ENCODE results near the gene LRRC4C.

Gene LRRC4C

DNA sequence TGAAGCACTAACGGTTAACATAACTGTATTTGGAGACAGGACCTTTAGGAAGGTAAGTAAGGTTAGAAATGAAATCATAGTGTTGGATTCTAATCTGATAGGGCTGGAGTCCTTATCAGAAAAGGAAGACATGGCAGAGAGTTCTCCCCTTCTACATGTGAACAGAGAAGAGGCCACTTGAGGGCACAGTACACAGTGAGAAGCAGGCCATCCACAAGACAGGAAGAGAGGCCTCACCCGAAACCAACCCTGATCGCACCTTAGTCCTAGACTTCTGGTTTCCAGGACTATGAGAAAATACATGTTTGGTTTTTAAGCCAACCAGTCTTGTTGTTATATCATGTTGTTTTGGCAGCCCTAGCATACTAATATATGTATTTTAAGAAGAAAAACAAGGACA is 170.0 kb downstream of the LRRC4C start:
- H2BK5ac ChIP-seq (ENCODE audit: low read depth, low read length, poor library complexity): no peak overlapping the region
- WGBS (ENCODE audit: extremely low coverage, insufficient coverage, insufficient read length): no CpG with 5 or more reads among the region's 3 CpGs

DNA sequence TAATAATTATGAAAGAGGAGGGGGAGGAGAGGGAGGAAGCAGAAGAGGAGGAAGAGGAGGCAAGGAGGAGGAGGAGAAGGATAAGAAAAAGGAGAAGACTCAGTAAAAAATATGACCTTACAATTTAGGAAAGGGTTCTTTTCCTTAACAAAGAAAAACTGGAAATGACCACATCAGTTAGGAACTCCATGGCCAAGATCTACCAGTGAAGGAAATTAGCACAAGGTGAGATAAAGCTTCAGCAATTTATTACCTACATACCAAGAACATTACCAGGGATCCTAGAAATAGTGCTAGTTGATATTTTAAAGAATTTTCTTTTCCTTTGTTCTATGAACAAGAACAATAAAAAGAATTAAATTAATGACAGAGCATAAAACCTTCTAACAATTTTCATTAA is 172.7 kb downstream of the LRRC4C start:
- Histone ChIP-seq H3K27me3 (ENCODE audit: insufficient read depth, low read length) (no peaks in the 10 kb centered on the region), H3K4ac (ENCODE audit: low read depth, low read length) (no peak overlapping the region), H3K36me3 (ENCODE audit: control insufficient read depth in 1 of 2, insufficient read depth in 2 of 2, low read length in 2 of 2) (no peaks in the 10 kb centered on the region), H3K79me1 (ENCODE audit: low read length) (no peaks in the 10 kb centered on the region), H3K18ac (ENCODE audit: low read length) (no peak overlapping the region), H3K4me3 (ENCODE audit: low read depth, low read length) (no peak overlapping the region), H2BK12ac (ENCODE audit: low read length) (no peak overlapping the region), H2AK5ac (ENCODE audit: low read length) (no peak overlapping the region), H4K12ac (ENCODE audit: low read depth, low read length) (no peak overlapping the region), H2BK120ac (ENCODE audit: insufficient read depth, low read length, poor library complexity) (no peak overlapping the region), H4K91ac (ENCODE audit: low read depth, low read length) (no peak overlapping the region), H4K8ac (ENCODE audit: low read depth, low read length) (no peak overlapping the region), H2BK5ac (ENCODE audit: low read depth, low read length, poor library complexity) (no peak overlapping the region), H3K4me1 (ENCODE audit: control insufficient read depth in 1 of 2, insufficient read depth in 2 of 2, low read length in 2 of 2) (no peaks in the 10 kb centered on the region), H3K23ac (ENCODE audit: low read length) (no peak overlapping the region), H3K9ac (ENCODE audit: low read length) (no peak overlapping the region), H2AFZ (ENCODE audit: insufficient read depth, low read length, poor library complexity) (no peak overlapping the region), H3K27ac (ENCODE audit: low read depth, low read length) (no peak overlapping the region), H3K9me3 (ENCODE audit: insufficient read depth, low read depth, low read length) (no peaks in the 10 kb centered on the region), H3K79me2 (ENCODE audit: control insufficient read depth, insufficient read depth, low read length, poor library complexity) (no peaks in the 10 kb centered on the region), H3K4me2 (ENCODE audit: low read length) (no peak overlapping the region), H3K14ac (ENCODE audit: low read length) (no peak overlapping the region)
- no peak for DNase-seq

More for the DNA sequence above, 170.0 kb downstream of the LRRC4C start:
- Histone ChIP-seq H3K9me3 (ENCODE audit: insufficient read depth, low read depth, low read length) (no peaks in the 10 kb centered on the region), H3K23ac (ENCODE audit: low read length) (no peak overlapping the region), H3K9ac (ENCODE audit: low read length) (no peak overlapping the region), H3K27me3 (ENCODE audit: insufficient read depth, low read length) (no peaks in the 10 kb centered on the region), H3K4me1 (ENCODE audit: control insufficient read depth in 1 of 2, insufficient read depth in 2 of 2, low read length in 2 of 2) (no peaks in the 10 kb centered on the region), H3K14ac (ENCODE audit: low read length) (no peak overlapping the region), H4K12ac (ENCODE audit: low read depth, low read length) (no peak overlapping the region), H4K91ac (ENCODE audit: low read depth, low read length) (no peak overlapping the region), H3K36me3 (ENCODE audit: control insufficient read depth in 1 of 2, insufficient read depth in 2 of 2, low read length in 2 of 2) (no peaks in the 10 kb centered on the region), H3K4me3 (ENCODE audit: low read depth, low read length) (no peak overlapping the region), H2BK12ac (ENCODE audit: low read length) (no peak overlapping the region), H3K27ac (ENCODE audit: low read depth, low read length) (no peak overlapping the region), H4K8ac (ENCODE audit: low read depth, low read length) (no peak overlapping the region), H2AK5ac (ENCODE audit: low read length) (no peak overlapping the region), H2BK120ac (ENCODE audit: insufficient read depth, low read length, poor library complexity) (no peak overlapping the region), H3K79me2 (ENCODE audit: control insufficient read depth, insufficient read depth, low read length, poor library complexity) (no peaks in the 10 kb centered on the region), H3K79me1 (ENCODE audit: low read length) (no peaks in the 10 kb centered on the region), H2AFZ (ENCODE audit: insufficient read depth, low read length, poor library complexity) (no peak overlapping the region), H3K18ac (ENCODE audit: low read length) (no peak overlapping the region), H3K4ac (ENCODE audit: low read depth, low read length) (no peak overlapping the region), H3K4me2 (ENCODE audit: low read length) (no peak overlapping the region)
- no peak for DNase-seq

DNA sequence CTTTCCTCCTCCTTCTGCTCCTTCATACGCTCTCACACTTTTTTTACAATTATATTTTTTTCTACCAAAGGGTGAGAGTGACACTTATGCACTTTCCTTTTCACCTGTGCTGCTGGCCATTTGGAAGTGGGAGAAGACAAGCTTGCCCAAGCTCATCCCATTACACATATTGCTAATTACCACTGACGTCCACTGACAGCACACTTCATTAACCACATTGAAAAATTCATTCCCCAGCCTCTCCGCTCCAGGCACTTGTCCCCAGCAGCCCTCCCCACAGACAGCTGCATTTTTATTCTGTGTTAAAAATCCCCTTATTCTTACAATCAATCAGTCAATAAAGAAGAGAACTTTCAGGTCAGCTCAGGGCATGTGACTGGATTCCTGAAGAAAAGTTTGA is 175.1 kb downstream of the LRRC4C start:
- Histone ChIP-seq H4K8ac (ENCODE audit: low read depth, low read length) (no peak overlapping the region), H3K9me3 (ENCODE audit: insufficient read depth, low read depth, low read length) (no peaks in the 10 kb centered on the region), H2AFZ (ENCODE audit: insufficient read depth, low read length, poor library complexity) (no peak overlapping the region), H3K4me1 (ENCODE audit: control insufficient read depth in 1 of 2, insufficient read depth in 2 of 2, low read length in 2 of 2) (no peaks in the 10 kb centered on the region), H2BK5ac (ENCODE audit: low read depth, low read length, poor library complexity) (no peak overlapping the region), H3K27ac (ENCODE audit: low read depth, low read length) (no peak overlapping the region), H3K79me2 (ENCODE audit: control insufficient read depth, insufficient read depth, low read length, poor library complexity) (no peaks in the 10 kb centered on the region), H3K4me3 (ENCODE audit: low read depth, low read length) (no peak overlapping the region), H3K4me2 (ENCODE audit: low read length) (no peak overlapping the region), H4K12ac (ENCODE audit: low read depth, low read length) (no peak overlapping the region), H3K36me3 (ENCODE audit: control insufficient read depth in 1 of 2, insufficient read depth in 2 of 2, low read length in 2 of 2) (no peaks in the 10 kb centered on the region), H2AK5ac (ENCODE audit: low read length) (no peak overlapping the region), H3K79me1 (ENCODE audit: low read length) (no peaks in the 10 kb centered on the region), H2BK12ac (ENCODE audit: low read length) (no peak overlapping the region), H3K4ac (ENCODE audit: low read depth, low read length) (no peak overlapping the region), H3K27me3 (ENCODE audit: insufficient read depth, low read length) (no peaks in the 10 kb centered on the region), H3K14ac (ENCODE audit: low read length) (no peak overlapping the region), H3K18ac (ENCODE audit: low read length) (no peak overlapping the region), H4K91ac (ENCODE audit: low read depth, low read length) (no peak overlapping the region), H2BK120ac (ENCODE audit: insufficient read depth, low read length, poor library complexity) (no peak overlapping the region), H3K23ac (ENCODE audit: low read length) (no peak overlapping the region), H3K9ac (ENCODE audit: low read length) (no peak overlapping the region)
- no CpG with 5 or more reads among the region's 3 CpGs for WGBS (ENCODE audit: extremely low coverage, insufficient coverage, insufficient read length)
- DNase-seq: no peak

DNA sequence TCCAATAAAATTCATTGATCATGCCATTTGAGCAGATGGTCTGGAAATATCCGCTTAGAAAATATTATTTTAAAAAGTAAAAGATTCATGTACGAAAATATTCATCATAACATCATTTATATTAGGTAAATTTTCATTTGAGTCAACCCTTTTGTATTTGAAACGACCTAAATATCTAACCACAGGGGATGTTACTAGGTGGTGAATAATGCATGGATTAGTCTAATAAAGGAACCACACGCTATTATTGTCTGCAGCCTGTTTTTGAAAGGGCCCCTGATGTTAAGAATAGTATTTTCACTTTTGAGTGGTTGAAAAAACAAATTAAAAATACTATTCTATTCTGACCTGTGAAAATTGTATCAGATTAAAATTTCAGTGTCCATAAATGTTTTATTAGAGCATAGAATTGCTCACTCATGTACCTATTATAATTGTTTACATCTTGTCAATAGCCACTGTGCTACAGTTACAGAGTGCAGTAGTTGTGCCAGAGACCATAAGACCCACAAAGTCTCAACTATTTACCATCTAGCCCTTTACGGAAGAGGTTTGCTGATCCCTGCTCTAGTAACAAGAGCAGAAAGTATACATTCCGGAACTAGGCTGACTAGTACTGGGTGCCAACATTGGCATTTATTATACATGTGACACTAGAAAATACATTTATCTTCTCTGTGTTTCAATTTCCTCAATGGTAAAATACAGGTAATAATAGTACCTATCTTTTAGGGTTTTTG is 176.1 kb downstream of the LRRC4C start:
- no peak for DNase-seq
- Histone ChIP-seq H3K9me3 (ENCODE audit: insufficient read depth, low read depth, low read length) (no peaks in the 10 kb centered on the region), H3K23ac (ENCODE audit: low read length) (no peak overlapping the region), H3K14ac (ENCODE audit: low read length) (no peak overlapping the region), H3K27ac (ENCODE audit: low read depth, low read length) (no peak overlapping the region), H3K79me1 (ENCODE audit: low read length) (no peaks in the 10 kb centered on the region), H3K79me2 (ENCODE audit: control insufficient read depth, insufficient read depth, low read length, poor library complexity) (no peaks in the 10 kb centered on the region), H3K27me3 (ENCODE audit: insufficient read depth, low read length) (no peaks in the 10 kb centered on the region), H2BK12ac (ENCODE audit: low read length) (no peak overlapping the region), H3K4ac (ENCODE audit: low read depth, low read length) (no peak overlapping the region), H3K4me3 (ENCODE audit: low read depth, low read length) (no peak overlapping the region), H2BK5ac (ENCODE audit: low read depth, low read length, poor library complexity) (no peak overlapping the region), H3K18ac (ENCODE audit: low read length) (no peak overlapping the region), H2BK120ac (ENCODE audit: insufficient read depth, low read length, poor library complexity) (no peak overlapping the region), H3K36me3 (ENCODE audit: control insufficient read depth in 1 of 2, insufficient read depth in 2 of 2, low read length in 2 of 2) (no peaks in the 10 kb centered on the region), H3K4me1 (ENCODE audit: control insufficient read depth in 1 of 2, insufficient read depth in 2 of 2, low read length in 2 of 2) (no peaks in the 10 kb centered on the region), H2AFZ (ENCODE audit: insufficient read depth, low read length, poor library complexity) (no peak overlapping the region), H4K91ac (ENCODE audit: low read depth, low read length) (no peak overlapping the region), H3K4me2 (ENCODE audit: low read length) (no peak overlapping the region), H2AK5ac (ENCODE audit: low read length) (no peak overlapping the region), H4K12ac (ENCODE audit: low read depth, low read length) (no peak overlapping the region), H3K9ac (ENCODE audit: low read length) (no peak overlapping the region), H4K8ac (ENCODE audit: low read depth, low read length) (no peak overlapping the region)
- no CpG with 5 or more reads among the region's 6 CpGs for WGBS (ENCODE audit: extremely low coverage, insufficient coverage, insufficient read length)
